Stimulated activated CD8-positive, alpha-beta memory T cell treated with anti-CD3 and anti-CD28 coated beads, Interleukin-2, amount 100 ng/mL, for 48 hours (primary cell): Measurements from ENCODE around the gene SPATA18.

Source experiments
- DNase-seq, 2 donors: peaks; one replicate each; pipeline ENCODE4 v3.0.0-alpha.2; 2020; ENCODE audit warnings: low read depth in 2 of 2

SPATA18 gene

GRCh38 chr4:52051213-52051614, at the start of gene SPATA18:
Gene SPATA18 (plus strand): TSS chr4:52051304. CDS start chr4:52051705, 401 bp downstream.
- no peak for DNase-seq

- DNase-seq = no peak
These were observed 49.5 kb upstream of the SPATA18 start for GRCh38 chr4:52001616-52002015.

- DNase-seq = no peak
These were observed 46.7 kb upstream of the SPATA18 start for GRCh38 chr4:52004414-52004813.

- DNase-seq = no peak
These were observed 45.4 kb upstream of the SPATA18 start for GRCh38 chr4:52005604-52006273.

GRCh38 chr4:52006887-52007286, 44.2 kb upstream of the SPATA18 start:
- no peak for DNase-seq

- no peak for DNase-seq
These were observed 40.1 kb upstream of the SPATA18 start for GRCh38 chr4:52010986-52011385.

GRCh38 chr4:52012651-52013050, 38.5 kb upstream of the SPATA18 start:
- DNase-seq = no peak

GRCh38 chr4:52014903-52015302, 36.2 kb upstream of the SPATA18 start:
- DNase-seq = no peak

- DNase-seq = no peak
These were observed 35.7 kb upstream of the SPATA18 start for GRCh38 chr4:52015366-52015765.

GRCh38 chr4:52016981-52017380, 34.1 kb upstream of the SPATA18 start:
- DNase-seq = no peak

GRCh38 chr4:52017814-52018213, 33.3 kb upstream of the SPATA18 start:
- no peak for DNase-seq

- no peak for DNase-seq
These were observed 31.0 kb upstream of the SPATA18 start, which contains the start of gene LRRC66 for GRCh38 chr4:52019936-52020657. Gene LRRC66 (minus strand): TSS chr4:52020363. CDS start chr4:52017613, 2,750 bp downstream.

GRCh38 chr4:52028970-52029369, 22.1 kb upstream of the SPATA18 start:
- DNase-seq = no peak

- DNase-seq = no peak
These were observed 19.1 kb upstream of the SPATA18 start for GRCh38 chr4:52032005-52032404.

GRCh38 chr4:52035190-52035589, 15.9 kb upstream of the SPATA18 start:
- no peak for DNase-seq

GRCh38 chr4:52036886-52037530, 14.1 kb upstream of the SPATA18 start:
- DNase-seq = no peak

- DNase-seq = peak in 1 of 2 donors; percentile 8
These were observed 13.4 kb upstream of the SPATA18 start for GRCh38 chr4:52037689-52038102.

GRCh38 chr4:52038103-52038912, 12.8 kb upstream of the SPATA18 start, which contains the start of gene SGCB:
Gene SGCB (minus strand): TSS chr4:52038299. CDS start chr4:52038259, 40 bp downstream.
- DNase-seq = peak; percentile 64 to 68

- DNase-seq = no peak
These were observed 6.1 kb upstream of the SPATA18 start for GRCh38 chr4:52045028-52045427.

GRCh38 chr4:52049266-52049665, 1.8 kb upstream of the SPATA18 start:
- DNase-seq = no peak

GRCh38 chr4:52051615-52052474, 741 bp downstream of the SPATA18 start:
- no peak for DNase-seq
